ENCODE data around the gene NAT10.

Gene NAT10

GRCh38 chr11:34190192-34191139 is 85.0 kb downstream of the NAT10 start:
- H3K9me3 ChIP-seq (ENCODE audit: low read length) = no peaks in the 10 kb centered on the region
- no peaks in the 10 kb centered on the region for H3K79me2 ChIP-seq (ENCODE audit: insufficient read depth, low read length)
- no peak overlapping the region for H2AFZ ChIP-seq (ENCODE audit: low read length)
- H3K27me3 ChIP-seq (ENCODE audit: insufficient read depth, low read length) = no peaks in the 10 kb centered on the region; the same call in 1 of the 2 replicates
- TF ChIP-seq EZH2 (IDR thresholded peaks at IDR 0.05; ENCODE audit: borderline replicate concordance, low read length) (no peak), CTCF (IDR thresholded peaks at IDR 0.05; ENCODE audit: low read length) (no peak)
- H3K9me2 ChIP-seq (ENCODE audit: low read depth, low read length) = no peaks in the 10 kb centered on the region
- no peak overlapping the region for H3K27ac ChIP-seq (ENCODE audit: low read depth, low read length, poor library complexity, severe bottlenecking)
- H3K4me3 ChIP-seq (ENCODE audit: low read depth, low read length, poor library complexity, severe bottlenecking) = no peak overlapping the region
- H3F3A ChIP-seq (ENCODE audit: insufficient read depth, low read length) = no peaks in the 10 kb centered on the region
- no peak overlapping the region for H3K4me2 ChIP-seq (ENCODE audit: low read length)
- no peaks in the 10 kb centered on the region for H4K20me1 ChIP-seq (ENCODE audit: insufficient read depth, low read length)
- no peaks in the 10 kb centered on the region for H3K36me3 ChIP-seq (ENCODE audit: insufficient read depth, low read length)
- no peaks in the 10 kb centered on the region for H3K4me1 ChIP-seq (ENCODE audit: insufficient read depth, low read length, severe bottlenecking)
- H3K9ac ChIP-seq (ENCODE audit: low read length) = no peak overlapping the region

DNA sequence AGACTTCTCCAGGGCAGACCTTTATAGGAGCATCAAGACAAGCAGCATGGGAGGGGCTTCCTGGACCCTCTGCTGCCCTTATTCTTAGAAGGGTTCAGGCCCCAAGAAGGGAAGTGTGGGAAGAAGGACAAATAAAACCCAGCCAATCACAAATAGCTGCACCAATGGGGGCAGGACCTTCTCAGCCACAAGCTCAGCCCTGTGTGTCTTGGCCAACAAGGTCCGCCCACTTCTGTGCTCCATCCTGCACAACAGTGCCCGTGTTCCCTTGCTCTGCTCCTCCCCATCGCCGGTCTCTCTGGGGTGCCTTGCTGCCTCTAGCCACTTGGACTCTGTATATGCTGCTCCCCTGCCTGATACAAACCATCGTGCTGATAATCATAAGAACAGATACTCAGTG is 86.1 kb downstream of the NAT10 start:
- no peaks in the 10 kb centered on the region for H4K20me1 ChIP-seq (ENCODE audit: insufficient read depth, low read length)
- no peak overlapping the region for H3K9ac ChIP-seq (ENCODE audit: low read length)
- no peaks in the 10 kb centered on the region for H3K9me3 ChIP-seq (ENCODE audit: low read length)
- H3K36me3 ChIP-seq (ENCODE audit: insufficient read depth, low read length) = no peaks in the 10 kb centered on the region
- no peaks in the 10 kb centered on the region for H3K9me2 ChIP-seq (ENCODE audit: low read depth, low read length)
- H3F3A ChIP-seq (ENCODE audit: insufficient read depth, low read length) = no peaks in the 10 kb centered on the region
- H3K79me2 ChIP-seq (ENCODE audit: insufficient read depth, low read length) = no peaks in the 10 kb centered on the region
- no peak for TF ChIP-seq CTCF (IDR thresholded peaks at IDR 0.05; ENCODE audit: low read length)
- no peak for TF ChIP-seq EZH2 (IDR thresholded peaks at IDR 0.05; ENCODE audit: borderline replicate concordance, low read length)
- no peak overlapping the region for H3K4me2 ChIP-seq (ENCODE audit: low read length)
- H3K27me3 ChIP-seq (ENCODE audit: insufficient read depth, low read length) = no peaks in the 10 kb centered on the region; the same call in 1 of the 2 replicates
- no peak overlapping the region for H2AFZ ChIP-seq (ENCODE audit: low read length)
- H3K4me1 ChIP-seq (ENCODE audit: insufficient read depth, low read length, severe bottlenecking) = no peaks in the 10 kb centered on the region
- H3K27ac ChIP-seq (ENCODE audit: low read depth, low read length, poor library complexity, severe bottlenecking) = no peak overlapping the region
- H3K4me3 ChIP-seq (ENCODE audit: low read depth, low read length, poor library complexity, severe bottlenecking) = no peak overlapping the region

DNA sequence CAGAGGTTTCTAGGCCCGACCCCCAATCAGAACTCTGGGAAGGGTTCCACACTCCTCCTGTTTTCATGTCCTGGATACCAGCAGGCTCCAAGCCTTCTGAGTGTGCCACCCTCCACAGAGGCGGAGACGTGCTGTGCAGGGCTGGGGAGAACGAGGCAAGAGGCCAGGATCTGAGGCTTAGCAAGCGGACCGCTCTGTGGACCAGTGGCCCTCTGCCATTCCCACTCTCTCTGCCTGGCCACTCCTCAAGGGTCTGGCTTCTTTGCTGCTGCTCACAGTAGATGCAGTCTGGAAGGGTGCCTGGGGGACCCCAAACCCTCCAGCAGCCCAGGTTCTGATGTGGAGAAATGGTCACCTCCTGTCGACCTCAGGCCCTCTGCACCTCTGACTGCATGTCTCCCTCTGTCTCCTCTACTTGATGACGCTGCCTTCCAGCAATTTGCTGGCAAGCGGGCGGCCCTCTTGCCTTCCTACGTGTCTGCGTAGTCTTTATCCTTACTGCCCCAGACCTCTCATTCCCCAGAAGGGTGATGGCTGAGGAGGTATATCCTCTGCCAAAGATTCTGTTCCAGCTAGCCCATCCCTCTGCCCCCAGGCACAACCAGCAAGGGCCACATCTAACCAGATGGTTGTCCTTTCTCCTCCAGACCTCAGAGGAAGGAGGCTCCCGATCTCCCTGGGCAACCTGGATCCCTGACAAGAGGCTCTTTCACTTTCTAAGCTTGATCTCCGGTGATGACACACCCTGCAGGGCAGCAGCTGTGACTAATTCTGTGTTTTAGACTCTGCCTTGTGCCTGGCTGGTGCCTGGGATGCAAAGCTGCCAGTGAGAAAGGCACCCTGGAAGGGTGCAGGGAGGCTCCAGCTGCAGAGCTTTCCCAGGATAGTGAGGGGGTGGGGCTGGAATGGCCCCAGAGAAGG is 87.3 kb downstream of the NAT10 start:
- no peaks in the 10 kb centered on the region for H3K9me3 ChIP-seq (ENCODE audit: low read length)
- no peaks in the 10 kb centered on the region; the same call in 1 of the 2 replicates for H3K27me3 ChIP-seq (ENCODE audit: insufficient read depth, low read length)
- H4K20me1 ChIP-seq (ENCODE audit: insufficient read depth, low read length) = no peaks in the 10 kb centered on the region
- H2AFZ ChIP-seq (ENCODE audit: low read length) = no peak overlapping the region
- H3K79me2 ChIP-seq (ENCODE audit: insufficient read depth, low read length) = no peaks in the 10 kb centered on the region
- H3K4me2 ChIP-seq (ENCODE audit: low read length) = no peak overlapping the region
- no peaks in the 10 kb centered on the region for H3K9me2 ChIP-seq (ENCODE audit: low read depth, low read length)
- no peak overlapping the region for H3K27ac ChIP-seq (ENCODE audit: low read depth, low read length, poor library complexity, severe bottlenecking)
- no peaks in the 10 kb centered on the region for H3F3A ChIP-seq (ENCODE audit: insufficient read depth, low read length)
- no peak overlapping the region for H3K9ac ChIP-seq (ENCODE audit: low read length)
- no peaks in the 10 kb centered on the region for H3K4me1 ChIP-seq (ENCODE audit: insufficient read depth, low read length, severe bottlenecking)
- H3K4me3 ChIP-seq (ENCODE audit: low read depth, low read length, poor library complexity, severe bottlenecking) = no peak overlapping the region
- no peaks in the 10 kb centered on the region for H3K36me3 ChIP-seq (ENCODE audit: insufficient read depth, low read length)
- TF ChIP-seq EZH2 (IDR thresholded peaks at IDR 0.05; ENCODE audit: borderline replicate concordance, low read length) (no peak), CTCF (IDR thresholded peaks at IDR 0.05; ENCODE audit: low read length) (no peak)
